SK-N-SH (cell line): ENCODE data around the gene GLG1. TPM values are rescaled to one million over a fixed set of nuclear protein-coding genes. Genes with fewer than 3 reads are reported as not detected.

Source experiments
- CTCF ChIA-PET: fragments of 300-600, 350-600 bp; formaldehyde crosslinking; extraction: SDS; loops from one replicate; lab custom pipeline; 2021; lab: Yijun Ruan, JAX
- POLR2A ChIA-PET: fragments of 350-600 bp; sonication (Branson Sonifier 250); formaldehyde crosslinking; extraction: SDS; loops from one replicate; lab custom pipeline; 2020; ENCODE audit warnings: antibody characterized with exemption, inconsistent platforms; lab: Yijun Ruan, JAX
- DNase-seq: peaks from one replicate; pipeline ENCODE4 v3.0.0; 2012
- H2AFZ ChIP-seq: fragments of 200-600 bp; sonication (generic); 2 replicates; pipeline ENCODE4 v1.8.1; 2016; ENCODE audit warnings: antibody characterized with exemption, mild to moderate bottlenecking, low read depth
- H3F3A ChIP-seq: fragments of 200-600 bp; sonication (generic); replicated peaks from 2 replicates; pipeline ENCODE3; 2016; ENCODE audit warnings: antibody characterized with exemption, mild to moderate bottlenecking; ENCODE audit not compliant: insufficient read depth
- H3K27ac ChIP-seq, 2 experiments: fragments of 200-500 bp in 1 of 2; fragments of 200-600 bp in 1 of 2; sonication (Bioruptor generic) in 1 of 2; sonication (generic), shearing (Covaris generic) in 1 of 2; 2 replicates each; pipeline versions ENCODE4 v1.5.1 to v1.6.1; 2014 to 2016; ENCODE audit warnings: low read depth in 2 of 2, inconsistent platforms in 1 of 2, low read length in 1 of 2, mild to moderate bottlenecking in 1 of 2, mixed read lengths in 1 of 2
- H3K27me3 ChIP-seq: fragments of 200-600 bp; sonication (generic), shearing (Covaris generic); 2 replicates; pipeline ENCODE4 v1.6.1; 2016; ENCODE audit warnings: mixed run types; ENCODE audit not compliant: insufficient read depth
- H3K36me3 ChIP-seq, 2 experiments: fragments of 200-500 bp in 1 of 2; fragments of 200-600 bp in 1 of 2; sonication (Bioruptor generic) in 1 of 2; sonication (generic) in 1 of 2; replicated peaks in 1 of 2; 2 replicates each; pipeline versions ENCODE3 to v1.5.1; 2014 to 2016; ENCODE audit warnings: low read length in 1 of 2, mild to moderate bottlenecking in 1 of 2; ENCODE audit not compliant: insufficient read depth in 2 of 2, control insufficient read depth in 1 of 2
- H3K4me1 ChIP-seq, 2 experiments: fragments of 200-500 bp in 1 of 2; fragments of 200-600 bp in 1 of 2; sonication (Bioruptor generic) in 1 of 2; sonication (generic), shearing (Covaris generic) in 1 of 2; 2 replicates each; pipeline versions ENCODE4 v1.5.1 to v1.6.1; 2014 to 2016; ENCODE audit warnings: low read depth in 1 of 2, low read length in 1 of 2, mixed run types in 1 of 2; ENCODE audit not compliant: insufficient read depth in 2 of 2, control insufficient read depth in 1 of 2
- H3K4me2 ChIP-seq: fragments of 200-600 bp; sonication (generic), shearing (Covaris generic); 2 replicates; pipeline ENCODE4 v1.6.1; 2017; ENCODE audit warnings: mixed run types
- H3K4me3 ChIP-seq, 2 experiments: fragments of 200-500 bp in 1 of 2; fragments of 200-600 bp in 1 of 2; sonication (Bioruptor generic) in 1 of 2; sonication (generic), shearing (Covaris generic) in 1 of 2; 2 replicates each; pipeline versions ENCODE4 v1.5.1 to v1.8.1; 2014 to 2016; ENCODE audit warnings: low read depth in 2 of 2, inconsistent platforms in 1 of 2, low read length in 1 of 2, mild to moderate bottlenecking in 1 of 2, mixed read lengths in 1 of 2, moderate library complexity in 1 of 2
- H3K79me2 ChIP-seq: fragments of 200-600 bp; sonication (generic); 2 replicates; pipeline ENCODE4 v1.8.1; 2017; ENCODE audit warnings: mild to moderate bottlenecking; ENCODE audit not compliant: insufficient read depth
- H3K9ac ChIP-seq: fragments of 200-600 bp; sonication (generic); 2 replicates; pipeline ENCODE4 v1.6.1; 2017; ENCODE audit warnings: mixed run types
- H3K9me2 ChIP-seq: fragments of 200-600 bp; sonication (generic); 2 replicates; pipeline ENCODE4 v1.6.1; 2017; ENCODE audit warnings: mixed run types
- H3K9me3 ChIP-seq: fragments of 200-600 bp; sonication (generic); 2 replicates; pipeline ENCODE4 v1.6.1; 2017; ENCODE audit warnings: mixed run types, mild to moderate bottlenecking, moderate library complexity
- H4K20me1 ChIP-seq: fragments of 200-600 bp; sonication (generic); 2 replicates; pipeline ENCODE4 v1.6.1; 2017; ENCODE audit warnings: mild to moderate bottlenecking, mixed run types; ENCODE audit not compliant: insufficient read depth
- CHD2 ChIP-seq: fragments of 150-350 bp; IDR thresholded peaks from 2 replicates; pipeline ENCODE4 v1.6.1; 2018; ENCODE audit warnings: low read length; ENCODE audit not compliant: partially characterized antibody
- EP300 ChIP-seq, 2 experiments: IDR thresholded peaks; 2 replicates each; pipeline versions ENCODE4 v1.4.0 to v1.6.1; 2012; ENCODE audit warnings: borderline replicate concordance in 1 of 2, low read depth in 1 of 2, low read length in 1 of 2
- EZH2phosphoT487 ChIP-seq: fragments of 200-600 bp; sonication (generic); IDR thresholded peaks from 2 replicates; pipeline ENCODE4 v1.6.1; 2017; ENCODE audit warnings: low read depth, mixed run types, mild to moderate bottlenecking, antibody characterized with exemption, moderate library complexity, borderline replicate concordance
- FOXM1 ChIP-seq: IDR thresholded peaks from 2 replicates; pipeline ENCODE4 v1.4.0; 2012; ENCODE audit warnings: low read depth, mild to moderate bottlenecking
- GATA2 ChIP-seq: sonication (generic); formaldehyde crosslinking; IDR thresholded peaks from 2 replicates; pipeline ENCODE4 v1.5.0; 2020; ENCODE audit warnings: mild to moderate bottlenecking, missing genetic modification reagents
- JUND ChIP-seq: IDR thresholded peaks from 2 replicates; pipeline ENCODE4 v1.4.0; 2012
- MEF2A ChIP-seq: IDR thresholded peaks from 2 replicates; pipeline ENCODE4 v1.4.0; 2012; ENCODE audit warnings: low read depth, borderline replicate concordance
- MXI1 ChIP-seq: IDR thresholded peaks from 2 replicates; pipeline ENCODE4 v1.6.1; 2012; ENCODE audit warnings: mild to moderate bottlenecking, low read depth, low read length, improper control_type of control experiment
- POLR2AphosphoS5 ChIP-seq: IDR thresholded peaks from 2 replicates; pipeline ENCODE4 v1.6.1; 2012; ENCODE audit warnings: low read depth, low read length
- RAD21 ChIP-seq: IDR thresholded peaks from 2 replicates; pipeline ENCODE4 v1.6.1; 2012; ENCODE audit warnings: mild to moderate bottlenecking, low read length
- RFX5 ChIP-seq: IDR thresholded peaks from 2 replicates; pipeline ENCODE4 v1.6.1; 2012; ENCODE audit warnings: mild to moderate bottlenecking, improper control_type of control experiment, low read length
- TCF12 ChIP-seq: IDR thresholded peaks from 2 replicates; pipeline ENCODE4 v1.4.0; 2012
- YY1 ChIP-seq: IDR thresholded peaks from 2 replicates; pipeline ENCODE4 v1.4.0; 2012; ENCODE audit warnings: low read depth, mild to moderate bottlenecking
- WGBS: methylation state at CpG from one replicate; pipeline ENCODE4 v1.1.6; 2017; ENCODE audit warnings: low lambda C conversion rate; 5-methylcytosine and 5-hydroxymethylcytosine counted together
- polyA plus RNA-seq, 3 experiments: library from polyadenylated mRNA; depleted of rRNA; stranded (reverse); fragments of >200 nt; gene quantifications; 2 replicates each; pipeline ENCODE4 v1.2.3, GENCODE V29; 2012
- TF ChIP-seq, protein P1 (sequence below): fragments of 150-350 bp; IDR thresholded peaks from 2 replicates; pipeline ENCODE4 v1.6.1; 2017; ENCODE audit warnings: antibody characterized with exemption, low read length, low read depth, borderline replicate concordance
- TF ChIP-seq, protein P2 (sequence below): IDR thresholded peaks from 2 replicates; pipeline ENCODE4 v1.4.0; 2012; ENCODE audit warnings: low read depth
- TF ChIP-seq, protein P3 (sequence below): IDR thresholded peaks from 2 replicates; pipeline ENCODE4 v1.4.0; 2012; ENCODE audit warnings: low read depth, borderline replicate concordance
- TF ChIP-seq, protein P4 (sequence below): IDR thresholded peaks from 2 replicates; pipeline ENCODE4 v1.6.1; 2012; ENCODE audit warnings: mild to moderate bottlenecking, low read depth, low read length, moderate library complexity
- TF ChIP-seq, protein P5 (sequence below): fragments of 200-600 bp; sonication (generic); IDR thresholded peaks from 2 replicates; pipeline ENCODE4 v1.6.1; 2017; ENCODE audit warnings: antibody characterized with exemption, mild to moderate bottlenecking, moderate library complexity

The GLG1 gene
- polyA plus RNA-seq, 1 of the 3 experiments (the other 2 are of a cell fraction), result 71.1 TPM

DNA sequence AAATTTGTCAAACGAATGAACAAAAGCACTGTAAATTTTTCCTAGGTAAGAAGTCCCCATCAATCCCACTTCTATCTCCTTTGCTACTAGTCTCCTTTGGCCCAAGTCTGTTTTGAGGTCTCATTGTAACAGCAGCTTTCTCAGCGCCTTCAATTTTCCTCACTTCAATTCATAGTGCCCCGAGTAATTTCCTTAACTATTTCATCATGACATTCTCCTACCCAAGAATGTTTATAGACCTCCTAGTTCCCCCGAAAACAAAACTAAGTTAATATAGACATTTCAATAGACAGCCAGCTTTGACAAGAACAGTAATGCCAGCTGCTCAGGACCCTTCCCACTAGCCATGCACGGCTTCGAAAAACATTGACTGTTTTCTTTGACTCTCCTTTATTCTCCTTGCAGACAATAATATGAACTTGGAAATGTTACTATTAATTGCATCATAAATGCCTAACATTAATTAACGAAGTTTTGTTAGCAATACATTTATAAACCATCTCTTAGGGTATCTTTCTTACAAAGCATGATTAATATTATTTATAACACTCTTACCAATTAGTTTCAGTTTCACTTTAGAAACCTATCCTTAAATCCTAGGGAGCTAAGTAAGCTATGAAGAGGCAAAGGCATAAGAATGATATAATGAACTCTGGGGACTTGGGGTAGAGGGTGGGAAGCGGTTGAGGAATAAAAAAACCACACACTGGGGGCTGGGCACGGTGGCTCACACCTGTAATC, 22.8 kb downstream of the GLG1 start:
- Histone ChIP-seq H3K79me2 (peaks cover 100% of the 10 kb centered on the region), H3F3A (peaks cover 3% of the 10 kb centered on the region), H3K9me2 (no peaks in the 10 kb centered on the region), H3K4me1 (peaks cover 0 to 23% of the 10 kb centered on the region in 2 experiments; a peak in 3 of 4 replicates), H3K9me3 (no peaks in the 10 kb centered on the region), H3K27me3 (no peaks in the 10 kb centered on the region)
- 96% methylated on average over 9 of the region's 9 CpGs for WGBS
- CTCF ChIA-PET, result interaction anchor here (0.7 to 1.6 kb wide), 4 partner anchors 9 to 280 kb away, joined by 3 to 5 read pairs (median 3); no protein-coding TSS in a partner anchor
- TF ChIP-seq JUND (no peak), RAD21 (no peak), GATA2 (CRISPR knock-in tag) (no peak), EZH2phosphoT487 (no peak), YY1 (no peak), MXI1 (no peak), POLR2AphosphoS5 (no peak), FOXM1 (no peak)
- TF ChIP-seq, protein P1, sequence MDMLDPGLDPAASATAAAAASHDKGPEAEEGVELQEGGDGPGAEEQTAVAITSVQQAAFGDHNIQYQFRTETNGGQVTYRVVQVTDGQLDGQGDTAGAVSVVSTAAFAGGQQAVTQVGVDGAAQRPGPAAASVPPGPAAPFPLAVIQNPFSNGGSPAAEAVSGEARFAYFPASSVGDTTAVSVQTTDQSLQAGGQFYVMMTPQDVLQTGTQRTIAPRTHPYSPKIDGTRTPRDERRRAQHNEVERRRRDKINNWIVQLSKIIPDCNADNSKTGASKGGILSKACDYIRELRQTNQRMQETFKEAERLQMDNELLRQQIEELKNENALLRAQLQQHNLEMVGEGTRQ, result no peak
- TF ChIP-seq, protein P2, sequence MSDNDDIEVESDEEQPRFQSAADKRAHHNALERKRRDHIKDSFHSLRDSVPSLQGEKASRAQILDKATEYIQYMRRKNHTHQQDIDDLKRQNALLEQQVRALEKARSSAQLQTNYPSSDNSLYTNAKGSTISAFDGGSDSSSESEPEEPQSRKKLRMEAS, result no peak
- TF ChIP-seq, all 33 proteins: peak for 0
- Histone ChIP-seq H3K36me3 (peaks cover 0 to 5% of the 10 kb centered on the region in 2 experiments), H2AFZ (no peak overlapping the region), H3K27ac (no peak overlapping the region), H3K4me3 (no peak overlapping the region), H4K20me1 (peaks cover 29% of the 10 kb centered on the region), H3K9ac (no peak overlapping the region), H3K4me2 (no peak overlapping the region)
- no peak for DNase-seq
- POLR2A ChIA-PET, result no interaction called here

DNA sequence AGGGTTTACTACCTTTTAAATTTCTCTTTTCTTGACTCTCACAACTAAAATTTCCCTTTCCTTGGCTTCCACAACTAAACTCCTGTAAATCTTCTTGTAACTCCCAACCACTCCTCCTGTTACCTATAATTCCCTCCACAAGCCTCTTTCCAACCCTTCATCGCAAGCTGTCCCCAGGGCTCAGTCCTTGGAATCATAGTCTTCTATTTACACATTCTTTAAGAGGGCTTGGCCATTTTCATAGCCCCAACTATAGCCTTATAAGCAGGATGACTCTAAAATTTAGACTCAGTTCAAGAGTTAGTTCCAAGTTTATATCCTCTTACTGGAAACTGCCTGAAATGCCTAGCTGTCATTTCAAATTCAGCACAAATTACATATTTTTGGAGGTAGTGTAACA, 23.9 kb downstream of the GLG1 start:
- H3K9me2 ChIP-seq, result no peaks in the 10 kb centered on the region
- H3K9ac ChIP-seq, result no peak overlapping the region
- H3K79me2 ChIP-seq, result peaks cover 100% of the 10 kb centered on the region
- no peaks in the 10 kb centered on the region for H3K27me3 ChIP-seq
- H3K36me3 ChIP-seq, result no peaks in the 10 kb centered on the region
- peaks cover 0 to 34% of the 10 kb centered on the region in 2 experiments for H3K4me1 ChIP-seq
- H3K27ac ChIP-seq, result no peak overlapping the region
- POLR2A ChIA-PET, result no interaction called here
- CTCF ChIA-PET, result no interaction called here
- no peak overlapping the region for H2AFZ ChIP-seq
- no peak overlapping the region for H3K4me2 ChIP-seq
- no peak overlapping the region for H3K4me3 ChIP-seq
- peaks cover 11% of the 10 kb centered on the region for H3F3A ChIP-seq
- H3K9me3 ChIP-seq, result no peaks in the 10 kb centered on the region
- H4K20me1 ChIP-seq, result peaks cover 38% of the 10 kb centered on the region
- WGBS, result 100% methylated on average over 1 of the region's 1 CpG
- DNase-seq, result no peak
- TF ChIP-seq MXI1, result no peak
- no peak for TF ChIP-seq CHD2
- TF ChIP-seq MEF2A, result no peak
- no peak for TF ChIP-seq TCF12
- TF ChIP-seq YY1, result no peak
- TF ChIP-seq EP300 (IDR thresholded peaks at IDR 0.05; ENCODE audit: borderline replicate concordance in 1 of 2, low read depth in 1 of 2, low read length in 1 of 2), result no peak
- no peak for TF ChIP-seq RFX5
- TF ChIP-seq, protein P3, sequence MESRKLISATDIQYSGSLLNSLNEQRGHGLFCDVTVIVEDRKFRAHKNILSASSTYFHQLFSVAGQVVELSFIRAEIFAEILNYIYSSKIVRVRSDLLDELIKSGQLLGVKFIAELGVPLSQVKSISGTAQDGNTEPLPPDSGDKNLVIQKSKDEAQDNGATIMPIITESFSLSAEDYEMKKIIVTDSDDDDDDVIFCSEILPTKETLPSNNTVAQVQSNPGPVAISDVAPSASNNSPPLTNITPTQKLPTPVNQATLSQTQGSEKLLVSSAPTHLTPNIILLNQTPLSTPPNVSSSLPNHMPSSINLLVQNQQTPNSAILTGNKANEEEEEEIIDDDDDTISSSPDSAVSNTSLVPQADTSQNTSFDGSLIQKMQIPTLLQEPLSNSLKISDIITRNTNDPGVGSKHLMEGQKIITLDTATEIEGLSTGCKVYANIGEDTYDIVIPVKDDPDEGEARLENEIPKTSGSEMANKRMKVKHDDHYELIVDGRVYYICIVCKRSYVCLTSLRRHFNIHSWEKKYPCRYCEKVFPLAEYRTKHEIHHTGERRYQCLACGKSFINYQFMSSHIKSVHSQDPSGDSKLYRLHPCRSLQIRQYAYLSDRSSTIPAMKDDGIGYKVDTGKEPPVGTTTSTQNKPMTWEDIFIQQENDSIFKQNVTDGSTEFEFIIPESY, result no peak
- TF ChIP-seq, protein P4, sequence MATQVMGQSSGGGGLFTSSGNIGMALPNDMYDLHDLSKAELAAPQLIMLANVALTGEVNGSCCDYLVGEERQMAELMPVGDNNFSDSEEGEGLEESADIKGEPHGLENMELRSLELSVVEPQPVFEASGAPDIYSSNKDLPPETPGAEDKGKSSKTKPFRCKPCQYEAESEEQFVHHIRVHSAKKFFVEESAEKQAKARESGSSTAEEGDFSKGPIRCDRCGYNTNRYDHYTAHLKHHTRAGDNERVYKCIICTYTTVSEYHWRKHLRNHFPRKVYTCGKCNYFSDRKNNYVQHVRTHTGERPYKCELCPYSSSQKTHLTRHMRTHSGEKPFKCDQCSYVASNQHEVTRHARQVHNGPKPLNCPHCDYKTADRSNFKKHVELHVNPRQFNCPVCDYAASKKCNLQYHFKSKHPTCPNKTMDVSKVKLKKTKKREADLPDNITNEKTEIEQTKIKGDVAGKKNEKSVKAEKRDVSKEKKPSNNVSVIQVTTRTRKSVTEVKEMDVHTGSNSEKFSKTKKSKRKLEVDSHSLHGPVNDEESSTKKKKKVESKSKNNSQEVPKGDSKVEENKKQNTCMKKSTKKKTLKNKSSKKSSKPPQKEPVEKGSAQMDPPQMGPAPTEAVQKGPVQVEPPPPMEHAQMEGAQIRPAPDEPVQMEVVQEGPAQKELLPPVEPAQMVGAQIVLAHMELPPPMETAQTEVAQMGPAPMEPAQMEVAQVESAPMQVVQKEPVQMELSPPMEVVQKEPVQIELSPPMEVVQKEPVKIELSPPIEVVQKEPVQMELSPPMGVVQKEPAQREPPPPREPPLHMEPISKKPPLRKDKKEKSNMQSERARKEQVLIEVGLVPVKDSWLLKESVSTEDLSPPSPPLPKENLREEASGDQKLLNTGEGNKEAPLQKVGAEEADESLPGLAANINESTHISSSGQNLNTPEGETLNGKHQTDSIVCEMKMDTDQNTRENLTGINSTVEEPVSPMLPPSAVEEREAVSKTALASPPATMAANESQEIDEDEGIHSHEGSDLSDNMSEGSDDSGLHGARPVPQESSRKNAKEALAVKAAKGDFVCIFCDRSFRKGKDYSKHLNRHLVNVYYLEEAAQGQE, result no peak
- TF ChIP-seq, protein P5, sequence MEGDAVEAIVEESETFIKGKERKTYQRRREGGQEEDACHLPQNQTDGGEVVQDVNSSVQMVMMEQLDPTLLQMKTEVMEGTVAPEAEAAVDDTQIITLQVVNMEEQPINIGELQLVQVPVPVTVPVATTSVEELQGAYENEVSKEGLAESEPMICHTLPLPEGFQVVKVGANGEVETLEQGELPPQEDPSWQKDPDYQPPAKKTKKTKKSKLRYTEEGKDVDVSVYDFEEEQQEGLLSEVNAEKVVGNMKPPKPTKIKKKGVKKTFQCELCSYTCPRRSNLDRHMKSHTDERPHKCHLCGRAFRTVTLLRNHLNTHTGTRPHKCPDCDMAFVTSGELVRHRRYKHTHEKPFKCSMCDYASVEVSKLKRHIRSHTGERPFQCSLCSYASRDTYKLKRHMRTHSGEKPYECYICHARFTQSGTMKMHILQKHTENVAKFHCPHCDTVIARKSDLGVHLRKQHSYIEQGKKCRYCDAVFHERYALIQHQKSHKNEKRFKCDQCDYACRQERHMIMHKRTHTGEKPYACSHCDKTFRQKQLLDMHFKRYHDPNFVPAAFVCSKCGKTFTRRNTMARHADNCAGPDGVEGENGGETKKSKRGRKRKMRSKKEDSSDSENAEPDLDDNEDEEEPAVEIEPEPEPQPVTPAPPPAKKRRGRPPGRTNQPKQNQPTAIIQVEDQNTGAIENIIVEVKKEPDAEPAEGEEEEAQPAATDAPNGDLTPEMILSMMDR, result no peak
- TF ChIP-seq, protein P2, result no peak
